HG02763 (cell line): Measurements from ENCODE around the gene GOLGA6L2.

Experiments
- ATAC-seq: cut with Tn5 transposase; IDR thresholded peaks from one replicate; pipeline ENCODE4 v1.9.1; 2021; ENCODE audit warnings: mild to moderate bottlenecking, moderate library complexity; ENCODE audit not compliant: unreplicated experiment

Gene GOLGA6L2

DNA sequence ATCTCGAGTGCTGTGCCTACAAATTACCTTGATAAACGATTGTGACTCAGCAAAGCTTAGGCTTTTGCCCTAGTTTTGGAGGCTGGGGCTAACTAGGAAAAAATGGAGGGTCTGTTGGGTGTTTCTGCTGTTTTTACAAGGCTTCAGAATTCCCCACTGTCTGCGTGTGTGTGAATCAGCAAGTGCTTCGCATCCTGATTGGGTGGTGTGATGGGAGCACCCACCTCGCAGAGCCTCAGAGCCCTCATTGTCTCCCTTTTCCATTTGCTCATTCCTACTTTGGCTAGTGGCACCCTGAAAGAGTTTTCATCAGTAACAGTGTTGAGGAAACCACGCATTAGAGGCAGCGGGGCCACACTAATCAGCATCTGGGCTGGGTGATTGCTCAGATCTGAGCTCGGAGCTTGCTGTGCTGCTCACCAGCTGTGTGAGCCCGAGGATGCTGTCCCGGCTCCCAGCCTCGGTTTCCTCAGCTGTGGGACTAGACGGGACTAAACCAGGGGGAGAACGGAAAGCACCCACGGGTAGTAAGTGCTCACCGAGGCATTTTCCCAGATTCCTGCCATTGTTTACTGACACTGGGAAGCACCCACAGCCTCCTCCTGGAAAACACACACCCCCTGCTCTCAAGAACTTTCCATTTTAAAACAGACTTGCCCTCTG lies 51.9 kb downstream of the GOLGA6L2 start:
- ATAC-seq: no peak
